ENCODE measurements around the gene DIS3L2. TPM values are rescaled to one million over a fixed set of nuclear protein-coding genes. Genes with fewer than 3 reads are reported as not detected.
"Not testable (repeated sequence)": the region's sequence is repeated elsewhere in the genome, so short reads cannot be mapped to it uniquely, and the experiment has no call there.

DIS3L2 gene
- total and polyA plus RNA-seq, 4 donors = 10.6 to 40.0 (median 21.8) TPM

- Histone ChIP-seq H3K36me3 (ENCODE audit: control insufficient read depth in 1 of 2, insufficient read depth in 2 of 2, low read length in 1 of 2) (no peaks in the 10 kb centered on the region), H3K9me3 (ENCODE audit: control insufficient read depth, low read length) (peaks cover 1% of the 10 kb centered on the region), H3K4me1 (ENCODE audit: control insufficient read depth in 1 of 2, insufficient read depth in 2 of 2, low read length in 2 of 2) (no peaks in the 10 kb centered on the region), H3K4me3 (ENCODE audit: low read length in 2 of 2) (no peak overlapping the region), H3K27me3 (ENCODE audit: control insufficient read depth in 1 of 2, insufficient read depth in 2 of 2, low read length in 1 of 2) (no peaks in the 10 kb centered on the region), H3K27ac (ENCODE audit: low read depth in 1 of 2, low read length in 2 of 2) (no peak overlapping the region)
- no peak for DNase-seq
- no peak for ATAC-seq (ENCODE audit: low FRiP score)
- intact Hi-C loops (cut with DNase I) = no loop called here
- WGBS, 2 donors = 76% methylated on average over 3 of the region's 3 CpGs
Measured at GRCh38 chr2:231940795-231941194, 20.7 kb upstream of the DIS3L2 start.

GRCh38 chr2:231941673-231942072, 19.8 kb upstream of the DIS3L2 start:
- DNase-seq = no peak
- Histone ChIP-seq H3K36me3 (ENCODE audit: control insufficient read depth in 1 of 2, insufficient read depth in 2 of 2, low read length in 1 of 2) (no peaks in the 10 kb centered on the region), H3K4me3 (ENCODE audit: low read length in 2 of 2) (no peak overlapping the region), H3K27me3 (ENCODE audit: control insufficient read depth in 1 of 2, insufficient read depth in 2 of 2, low read length in 1 of 2) (no peaks in the 10 kb centered on the region), H3K27ac (ENCODE audit: low read depth in 1 of 2, low read length in 2 of 2) (no peak overlapping the region), H3K9me3 (ENCODE audit: control insufficient read depth, low read length) (peaks cover 1% of the 10 kb centered on the region), H3K4me1 (ENCODE audit: control insufficient read depth in 1 of 2, insufficient read depth in 2 of 2, low read length in 2 of 2) (no peaks in the 10 kb centered on the region)
- 81 to 85% methylated on average over 12 of the region's 12 CpGs for WGBS, 2 donors
- ATAC-seq (ENCODE audit: low FRiP score) = no peak
- intact Hi-C loops (cut with DNase I) = no loop called here

- no peak for DNase-seq
- Histone ChIP-seq H3K4me3 (ENCODE audit: low read length in 2 of 2) (no peak overlapping the region), H3K27ac (ENCODE audit: low read depth in 1 of 2, low read length in 2 of 2) (no peak overlapping the region), H3K36me3 (ENCODE audit: control insufficient read depth in 1 of 2, insufficient read depth in 2 of 2, low read length in 1 of 2) (no peaks in the 10 kb centered on the region), H3K27me3 (ENCODE audit: control insufficient read depth in 1 of 2, insufficient read depth in 2 of 2, low read length in 1 of 2) (no peaks in the 10 kb centered on the region), H3K4me1 (ENCODE audit: control insufficient read depth in 1 of 2, insufficient read depth in 2 of 2, low read length in 2 of 2) (no peaks in the 10 kb centered on the region), H3K9me3 (ENCODE audit: control insufficient read depth, low read length) (peaks cover 1% of the 10 kb centered on the region)
- intact Hi-C loops (cut with DNase I) = no loop called here
- WGBS, 2 donors = 85% methylated on average over 6 of the region's 6 CpGs
- no peak for ATAC-seq (ENCODE audit: low FRiP score)
Measured at GRCh38 chr2:231942180-231942579, 19.3 kb upstream of the DIS3L2 start.

- H3K27me3 ChIP-seq (ENCODE audit: control insufficient read depth in 1 of 2, insufficient read depth in 2 of 2, low read length in 1 of 2) = no peaks in the 10 kb centered on the region
- peaks cover 1% of the 10 kb centered on the region for H3K9me3 ChIP-seq (ENCODE audit: control insufficient read depth, low read length)
- 83 to 86% methylated on average over 15 of the region's 15 CpGs for WGBS, 2 donors
- ATAC-seq (ENCODE audit: low FRiP score) = no peak
- DNase-seq = no peak
- H3K4me1 ChIP-seq (ENCODE audit: control insufficient read depth in 1 of 2, insufficient read depth in 2 of 2, low read length in 2 of 2) = no peaks in the 10 kb centered on the region
- intact Hi-C loops (cut with DNase I) = no loop called here
- no peak overlapping the region for H3K27ac ChIP-seq (ENCODE audit: low read depth in 1 of 2, low read length in 2 of 2)
- no peaks in the 10 kb centered on the region for H3K36me3 ChIP-seq (ENCODE audit: control insufficient read depth in 1 of 2, insufficient read depth in 2 of 2, low read length in 1 of 2)
- H3K4me3 ChIP-seq (ENCODE audit: low read length in 2 of 2) = no peak overlapping the region
Measured at GRCh38 chr2:231946241-231946814, 15.2 kb upstream of the DIS3L2 start.

- H3K9me3 ChIP-seq (ENCODE audit: control insufficient read depth, low read length); H3K4me1 ChIP-seq (ENCODE audit: control insufficient read depth in 1 of 2, insufficient read depth in 2 of 2, low read length in 2 of 2); H3K4me3 ChIP-seq (ENCODE audit: low read length in 2 of 2); H3K27me3 ChIP-seq (ENCODE audit: control insufficient read depth in 1 of 2, insufficient read depth in 2 of 2, low read length in 1 of 2); intact Hi-C loops (cut with DNase I); ATAC-seq (ENCODE audit: low FRiP score); H3K27ac ChIP-seq (ENCODE audit: low read depth in 1 of 2, low read length in 2 of 2); DNase-seq; H3K36me3 ChIP-seq (ENCODE audit: control insufficient read depth in 1 of 2, insufficient read depth in 2 of 2, low read length in 1 of 2): not testable (repeated sequence)
- 78 to 79% methylated on average over 11 of the region's 11 CpGs for WGBS, 2 donors
Measured at GRCh38 chr2:231947112-231947511, 14.4 kb upstream of the DIS3L2 start.

GRCh38 chr2:231947694-231948093, 13.8 kb upstream of the DIS3L2 start:
- Histone ChIP-seq H3K36me3 (ENCODE audit: control insufficient read depth in 1 of 2, insufficient read depth in 2 of 2, low read length in 1 of 2) (no peaks in the 10 kb centered on the region), H3K27ac (ENCODE audit: low read depth in 1 of 2, low read length in 2 of 2) (no peak overlapping the region), H3K9me3 (ENCODE audit: control insufficient read depth, low read length) (peaks cover 1% of the 10 kb centered on the region), H3K4me3 (ENCODE audit: low read length in 2 of 2) (no peak overlapping the region), H3K27me3 (ENCODE audit: control insufficient read depth in 1 of 2, insufficient read depth in 2 of 2, low read length in 1 of 2) (no peaks in the 10 kb centered on the region), H3K4me1 (ENCODE audit: control insufficient read depth in 1 of 2, insufficient read depth in 2 of 2, low read length in 2 of 2) (no peaks in the 10 kb centered on the region)
- intact Hi-C loops (cut with DNase I) = no loop called here
- ATAC-seq (ENCODE audit: low FRiP score) (no peak), DNase-seq (no peak)
- 83 to 85% methylated on average over 7 of the region's 7 CpGs for WGBS, 2 donors

GRCh38 chr2:231951452-231952035, 10.0 kb upstream of the DIS3L2 start:
- Histone ChIP-seq H3K4me3 (ENCODE audit: low read length in 2 of 2) (no peak overlapping the region), H3K4me1 (ENCODE audit: control insufficient read depth in 1 of 2, insufficient read depth in 2 of 2, low read length in 2 of 2) (no peaks in the 10 kb centered on the region), H3K9me3 (ENCODE audit: control insufficient read depth, low read length) (no peaks in the 10 kb centered on the region), H3K36me3 (ENCODE audit: control insufficient read depth in 1 of 2, insufficient read depth in 2 of 2, low read length in 1 of 2) (no peaks in the 10 kb centered on the region), H3K27ac (ENCODE audit: low read depth in 1 of 2, low read length in 2 of 2) (no peak overlapping the region), H3K27me3 (ENCODE audit: control insufficient read depth in 1 of 2, insufficient read depth in 2 of 2, low read length in 1 of 2) (no peaks in the 10 kb centered on the region)
- intact Hi-C loops (cut with DNase I) = no loop called here
- DNase-seq = no peak
- WGBS, 2 donors = 91 to 94% methylated on average over 2 of the region's 2 CpGs
- no peak for ATAC-seq (ENCODE audit: low FRiP score)

GRCh38 chr2:231955758-231956472, 5.6 kb upstream of the DIS3L2 start:
- DNase-seq = no peak
- no peak overlapping the region for H3K4me3 ChIP-seq (ENCODE audit: low read length in 2 of 2)
- no peaks in the 10 kb centered on the region for H3K27me3 ChIP-seq (ENCODE audit: control insufficient read depth in 1 of 2, insufficient read depth in 2 of 2, low read length in 1 of 2)
- intact Hi-C loops (cut with DNase I) = no loop called here
- 90 to 92% methylated on average over 8 of the region's 8 CpGs for WGBS, 2 donors
- no peaks in the 10 kb centered on the region for H3K36me3 ChIP-seq (ENCODE audit: control insufficient read depth in 1 of 2, insufficient read depth in 2 of 2, low read length in 1 of 2)
- no peaks in the 10 kb centered on the region for H3K4me1 ChIP-seq (ENCODE audit: control insufficient read depth in 1 of 2, insufficient read depth in 2 of 2, low read length in 2 of 2)
- no peaks in the 10 kb centered on the region for H3K9me3 ChIP-seq (ENCODE audit: control insufficient read depth, low read length)
- ATAC-seq (ENCODE audit: low FRiP score) = no peak
- no peak overlapping the region for H3K27ac ChIP-seq (ENCODE audit: low read depth in 1 of 2, low read length in 2 of 2)

All from aorta (tissue), 5 donors.